H1 (cell line): ENCODE results near the gene HMOX2. TPM values are rescaled to one million over a fixed set of nuclear protein-coding genes. Genes with fewer than 3 reads are reported as not detected.

Experiments used
- CTCF ChIP-seq, 3 experiments: IDR thresholded peaks; 1 replicate in 2 of 3; 2 replicates in 1 of 3; pipeline versions ENCODE4 v1.5.1 to v1.6.1; 2011; ENCODE audit warnings: low read length in 3 of 3, mild to moderate bottlenecking in 3 of 3, inconsistent platforms in 2 of 3, low read depth in 1 of 3, moderate library complexity in 1 of 3; ENCODE audit not compliant: insufficient read depth in 1 of 3; ENCODE audit errors: control extremely low read depth in 1 of 3
- SP1 ChIP-seq: IDR thresholded peaks from 2 replicates; pipeline ENCODE4 v1.6.1; 2011; ENCODE audit warnings: low read depth, low read length
- TAF1 ChIP-seq: IDR thresholded peaks from 2 replicates; pipeline ENCODE4 v1.6.1; 2011; ENCODE audit warnings: mild to moderate bottlenecking, low read depth, low read length
- polyA plus RNA-seq, 7 experiments: library from polyadenylated mRNA; depleted of rRNA in 3 of 7; stranded (reverse) in 5 of 7; unstranded in 2 of 7; fragments of >200 nt in 5 of 7; fragments of 200-250 nt in 2 of 7; gene quantifications; 1 replicate in 5 of 7; 2 replicates in 1 of 7; 4 replicates in 1 of 7; pipeline versions ENCODE4 v1.2.1 to v1.2.3, GENCODE V29; 2011 to 2013; ENCODE audit warnings: missing spikeins in 2 of 7, mixed read lengths in 2 of 7
- total RNA-seq: library from RNA; stranded (reverse); fragmentation: NEBNext Ultra II Directional; extraction: Animal tissue kit (Norgen Biotek cat#: 25700); gene quantifications from 2 replicates; pipeline ENCODE4 v1.2.1, GENCODE V29; 2021

HMOX2 gene
- total and polyA plus RNA-seq, 2 of the 8 experiments (the other 6 are each of a cell fraction or from before 2014, with no cell fraction given): 36.5 to 48.4 TPM

- TF ChIP-seq CTCF (IDR thresholded peaks at IDR 0.05; ENCODE audit: control extremely low read depth in 1 of 3, insufficient read depth in 1 of 3, low read depth in 1 of 3, low read length in 3 of 3) (no peak), TAF1 (no peak), SP1 (no peak)
- TF ChIP-seq, all 59 proteins: peak for 0
These were observed 56.0 kb downstream of the HMOX2 start (continued) for GRCh38 chr16:4532238-4532637.
